HG03108 (cell line): Measurements from ENCODE around the gene FAM219A.
"Not testable (repeated sequence)": the region's sequence is repeated elsewhere in the genome, so short reads cannot be mapped to it uniquely, and the experiment has no call there.

ENCODE experiments used
- ATAC-seq: cut with Tn5 transposase; IDR thresholded peaks from one replicate; pipeline ENCODE4 v1.9.1; 2021; ENCODE audit warnings: moderate library complexity; ENCODE audit not compliant: unreplicated experiment

FAM219A gene

GRCh38 chr9:34352957-34353356 is 105.4 kb downstream of the FAM219A start:
- ATAC-seq: not testable (repeated sequence)

GRCh38 chr9:34352122-34352652 is 106.2 kb downstream of the FAM219A start:
- not testable (repeated sequence) for ATAC-seq

- ATAC-seq: no peak
Measured at GRCh38 chr9:34349324-34349723, 109.0 kb downstream of the FAM219A start.
